ENCODE results near the gene REC8.

GRCh38 chr14:24187539-24187915, 15.6 kb downstream of the REC8 start:
- TF ChIP-seq EZH2 (IDR thresholded peaks at IDR 0.05; ENCODE audit: borderline replicate concordance, low read depth, low read length, poor library complexity, severe bottlenecking) (no peak), CTCF (conservative IDR thresholded peaks at IDR 0.05; ENCODE audit: low read depth, low read length) (no peak)
